Measurements from ENCODE around the gene NBEA. TPM values are rescaled to one million over a fixed set of nuclear protein-coding genes. Genes with fewer than 3 reads are reported as not detected.
"Not testable (repeated sequence)": the region's sequence is repeated elsewhere in the genome, so short reads cannot be mapped to it uniquely, and the experiment has no call there.

NBEA gene
- total RNA-seq, 3 donors from 2014 or later (not counting 1 experiment from before 2014, with no cell fraction given) = 0.27 to 0.66 (median 0.33) TPM

DNA sequence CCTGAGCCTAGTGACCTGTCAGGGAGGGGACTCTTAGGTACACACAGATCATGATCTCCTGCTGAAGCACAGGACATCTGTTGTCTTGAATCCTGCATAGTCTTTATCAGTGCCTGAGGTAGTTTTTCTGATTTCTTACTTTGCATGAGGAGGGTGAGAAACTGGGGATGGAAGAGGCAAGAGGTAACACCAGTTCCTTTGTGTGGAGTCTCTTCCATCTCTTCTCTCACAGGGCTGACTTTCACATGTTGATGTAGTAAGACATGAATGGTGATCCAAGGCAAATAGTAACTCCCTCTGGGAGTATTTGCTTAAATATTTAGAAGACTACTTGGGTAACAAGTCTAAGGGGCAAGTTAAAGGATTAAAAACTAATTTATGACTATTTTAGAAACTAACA lies 9.5 kb downstream of the NBEA start:
- Mint-ChIP-seq H3K27ac (no peak overlapping the region), H3K4me3 (no peak overlapping the region), H3K4me1 (no peaks in the 10 kb centered on the region), H3K36me3 (no peaks in the 10 kb centered on the region), H3K9me3 (peaks cover 3% of the 10 kb centered on the region in 2 donors), H3K27me3 (ENCODE audit: low read depth in 2 of 2) (no peaks in the 10 kb centered on the region)
- Histone ChIP-seq H3K27me3 (ENCODE audit: control insufficient read depth, insufficient read depth, low read length) (no peaks in the 10 kb centered on the region), H3K4me1 (ENCODE audit: control insufficient read depth, insufficient read depth, low read length) (no peaks in the 10 kb centered on the region), H3K27ac (ENCODE audit: low read length) (no peak overlapping the region), H3K9me3 (ENCODE audit: control insufficient read depth, insufficient read depth, low read length) (no peaks in the 10 kb centered on the region), H3K36me3 (ENCODE audit: control insufficient read depth, insufficient read depth, low read length) (no peaks in the 10 kb centered on the region), H3K4me3 (ENCODE audit: low read length) (no peak overlapping the region)
- TF ChIP-seq, protein P1, sequence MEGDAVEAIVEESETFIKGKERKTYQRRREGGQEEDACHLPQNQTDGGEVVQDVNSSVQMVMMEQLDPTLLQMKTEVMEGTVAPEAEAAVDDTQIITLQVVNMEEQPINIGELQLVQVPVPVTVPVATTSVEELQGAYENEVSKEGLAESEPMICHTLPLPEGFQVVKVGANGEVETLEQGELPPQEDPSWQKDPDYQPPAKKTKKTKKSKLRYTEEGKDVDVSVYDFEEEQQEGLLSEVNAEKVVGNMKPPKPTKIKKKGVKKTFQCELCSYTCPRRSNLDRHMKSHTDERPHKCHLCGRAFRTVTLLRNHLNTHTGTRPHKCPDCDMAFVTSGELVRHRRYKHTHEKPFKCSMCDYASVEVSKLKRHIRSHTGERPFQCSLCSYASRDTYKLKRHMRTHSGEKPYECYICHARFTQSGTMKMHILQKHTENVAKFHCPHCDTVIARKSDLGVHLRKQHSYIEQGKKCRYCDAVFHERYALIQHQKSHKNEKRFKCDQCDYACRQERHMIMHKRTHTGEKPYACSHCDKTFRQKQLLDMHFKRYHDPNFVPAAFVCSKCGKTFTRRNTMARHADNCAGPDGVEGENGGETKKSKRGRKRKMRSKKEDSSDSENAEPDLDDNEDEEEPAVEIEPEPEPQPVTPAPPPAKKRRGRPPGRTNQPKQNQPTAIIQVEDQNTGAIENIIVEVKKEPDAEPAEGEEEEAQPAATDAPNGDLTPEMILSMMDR (IDR thresholded peaks at IDR 0.05) = no peak
- ATAC-seq (no peak), DNase-seq (no peak)
- intact Hi-C loops (cut with micrococcal nuclease) = no loop called here

DNA sequence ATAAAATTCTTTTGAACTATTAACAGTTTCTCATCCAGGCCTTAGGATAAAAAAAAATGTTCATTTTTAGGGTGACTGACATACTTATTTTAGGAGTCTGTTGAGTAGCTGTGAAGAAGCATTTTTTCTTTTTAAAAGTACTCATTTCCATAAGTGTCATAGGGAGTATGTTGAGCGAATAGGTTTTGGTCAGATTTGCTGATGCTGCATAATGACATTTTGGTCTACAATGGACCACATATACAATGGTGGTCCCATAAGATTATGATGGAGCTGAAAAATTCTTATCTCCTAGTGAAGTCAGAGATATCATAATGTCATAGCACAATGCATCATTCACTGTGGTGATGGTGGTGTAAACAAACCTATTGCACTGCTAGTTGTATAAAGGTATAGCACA lies 17.4 kb downstream of the NBEA start:
- Mint-ChIP-seq H3K9me3 (peaks cover 4 to 9% of the 10 kb centered on the region in 2 donors), H3K4me1 (no peaks in the 10 kb centered on the region), H3K27ac (no peak overlapping the region), H3K27me3 (ENCODE audit: low read depth in 2 of 2) (no peaks in the 10 kb centered on the region), H3K36me3 (no peaks in the 10 kb centered on the region), H3K4me3 (no peak overlapping the region)
- Histone ChIP-seq H3K27me3 (ENCODE audit: control insufficient read depth, insufficient read depth, low read length) (no peaks in the 10 kb centered on the region), H3K27ac (ENCODE audit: low read length) (no peak overlapping the region), H3K4me3 (ENCODE audit: low read length) (no peak overlapping the region), H3K4me1 (ENCODE audit: control insufficient read depth, insufficient read depth, low read length) (no peaks in the 10 kb centered on the region), H3K9me3 (ENCODE audit: control insufficient read depth, insufficient read depth, low read length) (no peaks in the 10 kb centered on the region), H3K36me3 (ENCODE audit: control insufficient read depth, insufficient read depth, low read length) (no peaks in the 10 kb centered on the region)
- no peak for DNase-seq
- TF ChIP-seq, protein P1 (IDR thresholded peaks at IDR 0.05) = no peak
- no peak for ATAC-seq
- no CpG with 5 or more reads among the region's 1 CpG for WGBS (ENCODE audit: insufficient coverage)
- intact Hi-C loops (cut with micrococcal nuclease) = no loop called here

DNA sequence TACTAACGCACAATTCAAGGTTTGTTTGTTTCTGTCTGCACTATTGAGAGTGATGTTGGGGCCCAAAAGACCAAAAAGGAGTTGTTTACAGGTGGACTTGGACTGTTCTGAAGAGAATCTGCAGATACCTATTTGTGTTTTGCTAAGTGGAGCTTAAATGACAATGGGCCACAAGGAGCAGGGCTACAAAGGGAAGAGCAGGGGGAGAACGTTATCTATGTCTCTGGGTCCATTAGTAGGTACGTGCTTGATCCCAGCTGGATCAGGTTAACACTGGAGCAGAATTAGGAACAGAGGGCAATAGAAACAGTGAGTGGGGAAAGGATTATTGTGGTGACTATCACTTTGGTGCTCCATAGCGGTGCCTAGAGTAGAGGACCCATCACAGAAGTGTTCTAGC lies 22.5 kb downstream of the NBEA start:
- H3K27ac Mint-ChIP-seq = no peak overlapping the region
- H3K36me3 ChIP-seq (ENCODE audit: control insufficient read depth, insufficient read depth, low read length) = no peaks in the 10 kb centered on the region
- WGBS (ENCODE audit: insufficient coverage) = 88% methylated on average over 4 of the region's 4 CpGs
- no peaks in the 10 kb centered on the region for H3K4me1 Mint-ChIP-seq
- H3K27ac ChIP-seq (ENCODE audit: low read length) = no peak overlapping the region
- no peak overlapping the region for H3K4me3 ChIP-seq (ENCODE audit: low read length)
- no peak overlapping the region for H3K4me3 Mint-ChIP-seq
- ATAC-seq (no peak), DNase-seq (no peak)
- TF ChIP-seq, protein P1 (IDR thresholded peaks at IDR 0.05) = no peak
- no peaks in the 10 kb centered on the region for H3K9me3 ChIP-seq (ENCODE audit: control insufficient read depth, insufficient read depth, low read length)
- no peaks in the 10 kb centered on the region for H3K27me3 ChIP-seq (ENCODE audit: control insufficient read depth, insufficient read depth, low read length)
- H3K9me3 Mint-ChIP-seq = peaks cover 8 to 9% of the 10 kb centered on the region in 2 donors
- no peaks in the 10 kb centered on the region for H3K36me3 Mint-ChIP-seq
- intact Hi-C loops (cut with micrococcal nuclease) = no loop called here
- no peaks in the 10 kb centered on the region for H3K4me1 ChIP-seq (ENCODE audit: control insufficient read depth, insufficient read depth, low read length)
- no peaks in the 10 kb centered on the region for H3K27me3 Mint-ChIP-seq (ENCODE audit: low read depth in 2 of 2)

DNA sequence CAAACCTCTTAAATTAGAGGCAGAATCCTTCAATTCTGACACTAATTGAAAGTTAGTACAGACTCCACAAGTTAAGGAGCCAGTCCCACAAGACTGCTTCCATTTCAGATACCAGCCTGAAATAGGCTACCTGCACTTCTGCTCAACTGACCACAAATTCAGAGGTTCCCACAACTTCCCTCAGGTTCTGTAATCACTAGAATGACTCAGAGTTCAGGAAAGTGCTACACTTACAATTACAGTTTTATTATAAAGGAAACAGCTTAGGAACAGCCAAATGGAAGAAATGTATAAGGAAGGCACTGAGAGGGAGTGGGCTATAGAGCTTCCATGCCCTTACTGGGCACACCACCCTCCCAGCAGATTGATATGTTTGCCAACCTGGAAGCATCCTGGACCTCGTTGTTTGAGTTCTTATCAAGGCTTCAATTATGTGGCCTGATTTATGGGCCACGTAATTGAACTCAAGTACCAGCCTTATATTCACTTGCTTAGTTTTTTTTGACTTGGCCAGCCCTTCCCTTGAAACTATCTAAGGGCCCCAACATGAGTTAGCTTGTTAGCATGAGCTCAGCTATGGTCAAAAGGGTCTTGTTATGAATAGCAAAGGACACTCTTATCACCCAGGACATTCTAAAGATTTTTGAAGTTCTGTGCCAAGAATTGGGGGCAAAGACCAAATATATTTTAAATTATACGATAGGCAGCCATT lies 25.9 kb downstream of the NBEA start:
- no peaks in the 10 kb centered on the region for H3K27me3 Mint-ChIP-seq (ENCODE audit: low read depth in 2 of 2)
- WGBS (ENCODE audit: insufficient coverage) = 36% methylated on average over 2 of the region's 3 CpGs
- no peak for DNase-seq
- Histone ChIP-seq H3K9me3 (ENCODE audit: control insufficient read depth, insufficient read depth, low read length) (peaks cover 4% of the 10 kb centered on the region), H3K36me3 (ENCODE audit: control insufficient read depth, insufficient read depth, low read length) (no peaks in the 10 kb centered on the region), H3K4me3 (ENCODE audit: low read length) (no peak overlapping the region), H3K4me1 (ENCODE audit: control insufficient read depth, insufficient read depth, low read length) (no peaks in the 10 kb centered on the region), H3K27ac (ENCODE audit: low read length) (no peak overlapping the region), H3K27me3 (ENCODE audit: control insufficient read depth, insufficient read depth, low read length) (no peaks in the 10 kb centered on the region)
- intact Hi-C loops (cut with micrococcal nuclease) = no loop called here
- no peak overlapping the region for H3K4me3 Mint-ChIP-seq
- H3K4me1 Mint-ChIP-seq = no peaks in the 10 kb centered on the region
- peaks cover 20% of the 10 kb centered on the region for H3K36me3 Mint-ChIP-seq
- peaks cover 17 to 25% of the 10 kb centered on the region in 2 donors for H3K9me3 Mint-ChIP-seq
- H3K27ac Mint-ChIP-seq = no peak overlapping the region
- TF ChIP-seq, protein P1 (IDR thresholded peaks at IDR 0.05) = no peak
- ATAC-seq = no peak

DNA sequence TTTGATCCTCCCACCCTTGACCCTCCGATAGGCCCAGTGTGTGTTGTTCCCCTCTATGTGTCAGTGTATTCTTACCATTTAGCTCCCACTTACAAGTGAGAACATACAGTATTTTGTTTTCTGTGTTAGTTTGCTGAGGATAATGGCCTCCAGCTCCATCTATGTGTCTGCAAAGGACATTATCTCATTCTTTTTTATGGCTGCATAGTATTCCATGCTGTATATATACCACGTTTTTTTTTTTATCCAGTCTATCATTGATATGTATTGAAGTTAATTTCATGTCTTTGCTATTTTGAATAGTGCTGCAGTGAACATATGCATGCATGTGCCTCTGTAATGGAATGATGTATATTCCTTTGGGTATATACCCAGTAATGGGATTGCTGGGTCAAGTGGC lies 27.5 kb downstream of the NBEA start:
- H3K4me3 ChIP-seq (ENCODE audit: low read length); H3K27ac Mint-ChIP-seq; ATAC-seq; H3K4me1 ChIP-seq (ENCODE audit: control insufficient read depth, insufficient read depth, low read length); H3K27me3 Mint-ChIP-seq (ENCODE audit: low read depth in 2 of 2); H3K36me3 ChIP-seq (ENCODE audit: control insufficient read depth, insufficient read depth, low read length); DNase-seq; H3K4me1 Mint-ChIP-seq; H3K4me3 Mint-ChIP-seq; intact Hi-C loops (cut with micrococcal nuclease); H3K27ac ChIP-seq (ENCODE audit: low read length); H3K27me3 ChIP-seq (ENCODE audit: control insufficient read depth, insufficient read depth, low read length): not testable (repeated sequence)
- WGBS (ENCODE audit: insufficient coverage) = no CpG with 5 or more reads among the region's 2 CpGs
- peaks cover 12% of the 10 kb centered on the region for H3K9me3 ChIP-seq (ENCODE audit: control insufficient read depth, insufficient read depth, low read length)
- peaks cover 26% of the 10 kb centered on the region for H3K36me3 Mint-ChIP-seq
- peaks cover 21 to 26% of the 10 kb centered on the region in 2 donors for H3K9me3 Mint-ChIP-seq

Data from natural killer cell (primary cell).